Psoas muscle (tissue), 8 donors: ENCODE measurements around the gene MRAP. TPM values are rescaled to one million over a fixed set of nuclear protein-coding genes. Genes with fewer than 3 reads are reported as not detected.
A peak's percentile ranks its signal among the peaks of the same experiment; 100 is the strongest.
"Not testable (repeated sequence)": the region's sequence is repeated elsewhere in the genome, so short reads cannot be mapped to it uniquely, and the experiment has no call there.

Experiments
- ATAC-seq, 4 donors: fragments of 200-7000 bp; cut with Tn5 transposase; one replicate each; pipeline ENCODE4 v1.9.1; 2020; ENCODE audit warnings: moderate library complexity in 3 of 4, mild to moderate bottlenecking in 2 of 4
- DNase-seq, 2 donors: peaks; one replicate each; pipeline ENCODE4 v3.0.0-alpha.2; 2020
- H3K27ac ChIP-seq: fragments of 200-600 bp; one replicate; pipeline ENCODE4 v1.8.0; 2022
- H3K27me3 ChIP-seq, 3 donors: fragments of 200-600 bp in 1 of 3; one replicate each; pipeline versions ENCODE4 v1.6.1 to v1.8.0; 2013 to 2022; ENCODE audit warnings: low read length in 2 of 3, mild to moderate bottlenecking in 2 of 3, moderate library complexity in 1 of 3; ENCODE audit not compliant: insufficient read depth in 3 of 3
- H3K36me3 ChIP-seq, 2 donors: fragments of 200-600 bp in 1 of 2; one replicate each; pipeline versions ENCODE4 v1.6.1 to v1.8.0; 2013 to 2022; ENCODE audit warnings: low read depth in 1 of 2, mild to moderate bottlenecking in 1 of 2, moderate library complexity in 1 of 2; ENCODE audit not compliant: insufficient read depth in 1 of 2
- H3K4me1 ChIP-seq: fragments of 200-600 bp; one replicate; pipeline ENCODE4 v1.8.0; 2022
- H3K4me3 ChIP-seq: fragments of 200-600 bp; one replicate; pipeline ENCODE4 v1.8.0; 2022; ENCODE audit warnings: mild to moderate bottlenecking
- H3K9me3 ChIP-seq: fragments of 200-600 bp; one replicate; pipeline ENCODE4 v1.8.0; 2022
- WGBS, 3 donors: extraction: QIAGEN DNeasy Blood & Tissue Kit; methylation state at CpG; one replicate each; pipeline versions ENCODE4 v1.1.6 to v1.1.7; 2013; 5-methylcytosine and 5-hydroxymethylcytosine counted together
- intact Hi-C, 2 donors: fragments of 100-400 bp; cut with DNase I; formaldehyde crosslinking; loops; one replicate each; pipeline versions ENCODE4 v1.11.0 to v1.14.2; 2022
- polyA plus RNA-seq, 3 donors: library from polyadenylated mRNA; stranded (reverse); fragments of 200-250 nt; gene quantifications; one replicate each; pipeline ENCODE4 v1.2.3, GENCODE V29; 2013
- total RNA-seq, 4 donors: library from RNA; stranded (reverse); fragmentation: NEBNext Ultra II Directional in 2 of 4; extraction: Animal tissue kit (Norgen Biotek cat#: 25700) in 2 of 4; gene quantifications; one replicate each; pipeline versions ENCODE4 v1.2.1 to v1.2.4, GENCODE V29; 2021 to 2023
- TF ChIP-seq, protein P1 (sequence below): fragments of 200-600 bp; IDR thresholded peaks from one replicate; pipeline ENCODE4 v1.8.0; 2022; ENCODE audit warnings: antibody characterized with exemption
- donor health status: healthy with polysubstance abuse.
- donor health status: DM: no; HTN: no; CAD: no; lungs with moderate emphysema.
- donor health status: Bipolar disorder and iron deficiency.
- donor health status: healthy.
- donor health status: DM: yes; HTN: yes; CAD: no.
- donor health status: DM: no; HTN: no; CAD: no.
- donor health status: DM: no; HTN: no; CAD: no.
- donor health status: DM: yes; HTN: yes; CAD: no.

Gene MRAP
- total and polyA plus RNA-seq, 7 donors = 0.16 to 3.1 (median 0.37) TPM; not detected in 2

- H3K36me3 ChIP-seq = peaks cover 0 to 17% of the 10 kb centered on the region in 2 donors
- H3K4me1 ChIP-seq = no peaks in the 10 kb centered on the region
- peak in 1 of 4 donors; percentile 16 for ATAC-seq
- no peak overlapping the region for H3K4me3 ChIP-seq
- intact Hi-C loops = no loop called here
- TF ChIP-seq, protein P1, sequence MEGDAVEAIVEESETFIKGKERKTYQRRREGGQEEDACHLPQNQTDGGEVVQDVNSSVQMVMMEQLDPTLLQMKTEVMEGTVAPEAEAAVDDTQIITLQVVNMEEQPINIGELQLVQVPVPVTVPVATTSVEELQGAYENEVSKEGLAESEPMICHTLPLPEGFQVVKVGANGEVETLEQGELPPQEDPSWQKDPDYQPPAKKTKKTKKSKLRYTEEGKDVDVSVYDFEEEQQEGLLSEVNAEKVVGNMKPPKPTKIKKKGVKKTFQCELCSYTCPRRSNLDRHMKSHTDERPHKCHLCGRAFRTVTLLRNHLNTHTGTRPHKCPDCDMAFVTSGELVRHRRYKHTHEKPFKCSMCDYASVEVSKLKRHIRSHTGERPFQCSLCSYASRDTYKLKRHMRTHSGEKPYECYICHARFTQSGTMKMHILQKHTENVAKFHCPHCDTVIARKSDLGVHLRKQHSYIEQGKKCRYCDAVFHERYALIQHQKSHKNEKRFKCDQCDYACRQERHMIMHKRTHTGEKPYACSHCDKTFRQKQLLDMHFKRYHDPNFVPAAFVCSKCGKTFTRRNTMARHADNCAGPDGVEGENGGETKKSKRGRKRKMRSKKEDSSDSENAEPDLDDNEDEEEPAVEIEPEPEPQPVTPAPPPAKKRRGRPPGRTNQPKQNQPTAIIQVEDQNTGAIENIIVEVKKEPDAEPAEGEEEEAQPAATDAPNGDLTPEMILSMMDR = no peak
- H3K9me3 ChIP-seq = no peaks in the 10 kb centered on the region
- WGBS, 3 donors = 50 to 58% (median 56%) methylated on average over 22 of the region's 22 CpGs
- DNase-seq = no peak
- H3K27me3 ChIP-seq = no peaks in the 10 kb centered on the region
- no peak overlapping the region for H3K27ac ChIP-seq
Measured at GRCh38 chr21:32306021-32306780, 7.5 kb downstream of the MRAP start.

DNA sequence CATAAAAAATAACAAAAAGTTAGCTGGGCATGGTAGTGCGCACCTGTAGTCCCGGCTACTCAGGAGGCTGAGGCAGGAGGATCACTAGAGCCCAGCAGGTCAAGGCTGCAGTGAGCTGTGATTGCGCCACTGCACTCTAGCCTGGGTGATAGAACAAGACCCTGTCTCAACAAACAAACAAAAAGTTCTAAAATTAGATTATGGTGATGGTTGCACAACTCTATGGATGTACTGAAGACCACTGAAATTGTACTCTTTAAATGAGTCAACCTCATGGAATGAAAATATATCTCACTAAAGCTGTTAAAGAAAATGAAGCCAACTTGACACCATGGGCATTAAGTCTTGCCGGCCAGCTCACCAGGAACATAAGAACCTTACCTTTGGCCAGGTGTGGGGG, 9.1 kb downstream of the MRAP start:
- TF ChIP-seq, protein P1 = no peak
- intact Hi-C loops = no loop called here
- no peak for DNase-seq
- Histone ChIP-seq H3K4me1 (no peaks in the 10 kb centered on the region), H3K27me3 (no peaks in the 10 kb centered on the region), H3K27ac (no peak overlapping the region), H3K4me3 (no peak overlapping the region), H3K36me3 (peaks cover 0 to 24% of the 10 kb centered on the region in 2 donors), H3K9me3 (no peaks in the 10 kb centered on the region)
- no peak for ATAC-seq
- WGBS, 3 donors = 94 to 99% (median 95%) methylated on average over 4 of the region's 4 CpGs

DNA sequence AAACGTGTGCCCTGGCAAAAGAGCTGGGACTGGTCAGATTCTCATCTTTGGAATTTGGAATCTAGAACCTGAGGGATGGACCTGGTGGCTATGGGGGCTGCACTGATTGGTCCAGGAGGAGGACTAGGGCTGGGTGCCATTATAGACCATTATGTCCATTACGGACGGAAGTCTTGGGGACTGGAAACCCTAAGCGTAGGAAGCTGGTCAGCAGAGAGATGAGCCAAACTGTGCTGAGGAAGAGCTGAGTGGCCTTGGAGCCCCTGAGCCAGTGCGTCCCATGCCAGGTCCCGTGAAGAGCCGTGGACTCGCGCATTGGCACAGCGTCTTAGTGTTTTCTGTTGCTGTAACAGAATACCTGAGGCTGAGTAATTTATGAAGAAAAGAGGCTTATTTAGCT, 10.0 kb downstream of the MRAP start:
- WGBS, 3 donors = 88 to 93% (median 89%) methylated on average over 10 of the region's 10 CpGs
- Histone ChIP-seq H3K36me3 (peaks cover 0 to 32% of the 10 kb centered on the region in 2 donors), H3K4me3 (no peak overlapping the region), H3K27ac (no peak overlapping the region), H3K4me1 (no peaks in the 10 kb centered on the region), H3K27me3 (no peaks in the 10 kb centered on the region), H3K9me3 (no peaks in the 10 kb centered on the region)
- TF ChIP-seq, protein P1 = no peak
- intact Hi-C loops = no loop called here
- ATAC-seq = no peak
- no peak for DNase-seq

- 87 to 90% (median 89%) methylated on average over 7 of the region's 7 CpGs for WGBS, 3 donors
- TF ChIP-seq, protein P1 = no peak
- Histone ChIP-seq H3K4me1 (no peaks in the 10 kb centered on the region), H3K36me3 (peaks cover 4 to 45% of the 10 kb centered on the region in 2 donors), H3K27me3 (no peaks in the 10 kb centered on the region), H3K9me3 (no peaks in the 10 kb centered on the region), H3K4me3 (no peak overlapping the region), H3K27ac (no peak overlapping the region)
- ATAC-seq (no peak), DNase-seq (no peak)
- intact Hi-C loops = no loop called here
Measured at GRCh38 chr21:32309906-32310460, 11.3 kb downstream of the MRAP start.

GRCh38 chr21:32310976-32311375, 12.3 kb downstream of the MRAP start:
- DNase-seq, H3K4me1 ChIP-seq, H3K27me3 ChIP-seq, H3K9me3 ChIP-seq, H3K27ac ChIP-seq, intact Hi-C loops, H3K4me3 ChIP-seq, ATAC-seq: not testable (repeated sequence)
- WGBS, 3 donors = 87 to 92% (median 90%) methylated on average over 9 of the region's 9 CpGs
- peaks cover 4 to 55% of the 10 kb centered on the region in 2 donors for H3K36me3 ChIP-seq
